HG03521 (cell line): ENCODE measurements around the gene PMF1.
A peak's percentile ranks its signal among the peaks of the same experiment; 100 is the strongest.
"Not testable (repeated sequence)": the region's sequence is repeated elsewhere in the genome, so short reads cannot be mapped to it uniquely, and the experiment has no call there.

Source experiments
- ATAC-seq: cut with Tn5 transposase; IDR thresholded peaks from one replicate; pipeline ENCODE4 v1.9.1; 2021; ENCODE audit warnings: mild to moderate bottlenecking, moderate library complexity; ENCODE audit not compliant: unreplicated experiment

PMF1 gene, protein sequence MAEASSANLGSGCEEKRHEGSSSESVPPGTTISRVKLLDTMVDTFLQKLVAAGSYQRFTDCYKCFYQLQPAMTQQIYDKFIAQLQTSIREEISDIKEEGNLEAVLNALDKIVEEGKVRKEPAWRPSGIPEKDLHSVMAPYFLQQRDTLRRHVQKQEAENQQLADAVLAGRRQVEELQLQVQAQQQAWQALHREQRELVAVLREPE

DNA sequence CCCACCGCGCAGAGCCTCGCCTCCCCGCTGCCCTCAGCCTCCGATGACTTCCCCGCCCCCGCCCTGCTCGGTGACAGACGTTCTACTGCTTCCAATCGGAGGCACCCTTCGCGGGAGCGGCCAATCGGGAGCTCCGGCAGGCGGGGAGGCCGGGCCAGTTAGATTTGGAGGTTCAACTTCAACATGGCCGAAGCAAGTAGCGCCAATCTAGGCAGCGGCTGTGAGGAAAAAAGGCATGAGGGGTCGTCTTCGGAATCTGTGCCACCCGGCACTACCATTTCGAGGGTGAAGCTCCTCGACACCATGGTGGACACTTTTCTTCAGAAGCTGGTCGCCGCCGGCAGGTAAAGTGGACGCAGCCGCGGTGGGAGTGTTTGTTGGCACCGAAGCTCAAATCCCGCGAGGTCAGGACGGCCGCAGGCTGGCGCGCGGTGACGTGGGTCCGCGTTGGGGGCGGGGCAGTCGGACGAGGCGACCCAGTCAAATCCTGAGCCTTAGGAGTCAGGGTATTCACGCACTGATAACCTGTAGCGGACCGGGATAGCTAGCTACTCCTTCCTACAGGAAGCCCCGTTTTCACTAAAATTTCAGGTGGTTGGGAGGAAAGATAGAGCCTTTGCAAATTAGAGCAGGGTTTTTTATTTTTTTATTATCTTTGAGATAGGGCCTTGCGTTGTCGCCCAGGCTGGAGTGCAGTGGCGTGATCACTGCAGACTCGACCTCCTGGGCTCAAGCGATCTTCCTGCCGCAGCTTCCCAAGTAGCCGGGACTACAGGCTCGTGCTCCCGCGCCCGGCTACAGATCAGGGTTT, at the start of gene PMF1:
Gene PMF1, plus strand, starts transcription at position 175 of the 811 bp plus-strand sequence. Its CDS starts 9 bp downstream, at position 184.
- peak; percentile 84 for ATAC-seq

DNA sequence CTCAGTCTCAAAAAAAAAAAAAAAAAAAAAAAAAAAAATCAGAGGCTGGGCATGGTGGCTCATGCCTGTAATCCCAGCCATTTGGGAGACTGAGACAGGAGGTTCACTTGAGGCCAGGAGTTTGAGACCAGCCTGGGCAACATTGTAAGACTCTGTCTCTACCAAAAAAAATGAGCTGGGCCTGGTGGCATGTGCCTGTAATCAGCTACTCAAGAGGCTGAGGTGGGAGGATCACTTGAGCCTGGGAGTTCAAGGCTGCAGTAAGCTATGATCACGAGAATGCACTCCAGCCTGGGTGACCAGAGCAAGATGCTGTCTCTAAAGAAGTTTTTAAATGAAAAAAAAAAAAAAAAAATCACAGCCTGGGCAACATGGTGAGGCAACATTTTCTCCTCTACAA, 49.1 kb upstream of the PMF1 start:
- no peak for ATAC-seq

DNA sequence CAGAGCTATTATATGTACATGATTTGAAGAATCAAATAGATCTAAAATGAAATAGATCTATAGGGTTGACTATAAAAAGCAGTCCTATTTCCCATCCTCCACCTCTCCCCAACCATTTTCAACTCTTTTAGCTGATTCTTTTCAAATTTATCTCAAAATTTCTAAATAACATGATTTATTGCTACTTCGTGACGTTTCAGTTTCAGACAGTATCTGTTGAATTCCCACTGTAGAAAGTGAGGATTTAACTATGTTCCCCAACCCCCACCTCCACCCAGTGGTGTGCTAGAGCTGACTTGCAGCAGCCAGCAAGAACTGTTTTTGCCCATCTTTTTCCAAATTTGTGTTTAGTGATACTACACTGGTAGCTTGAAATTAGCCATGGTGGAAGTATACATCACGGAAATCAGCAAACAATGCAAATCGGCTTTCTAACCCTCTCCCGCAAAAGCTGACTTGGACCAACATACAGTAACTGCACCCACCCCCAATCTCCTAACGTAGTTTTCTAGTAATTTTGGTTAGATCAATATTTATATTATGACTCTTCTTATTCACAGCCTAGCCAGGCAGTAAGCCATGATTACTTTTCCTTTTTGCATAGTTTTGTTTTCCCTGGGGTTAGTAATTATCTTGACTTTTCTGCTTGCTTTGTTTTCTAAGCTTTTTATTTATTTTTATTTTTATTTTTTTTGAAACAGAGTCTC, 48.5 kb upstream of the PMF1 start:
- ATAC-seq, result no peak

DNA sequence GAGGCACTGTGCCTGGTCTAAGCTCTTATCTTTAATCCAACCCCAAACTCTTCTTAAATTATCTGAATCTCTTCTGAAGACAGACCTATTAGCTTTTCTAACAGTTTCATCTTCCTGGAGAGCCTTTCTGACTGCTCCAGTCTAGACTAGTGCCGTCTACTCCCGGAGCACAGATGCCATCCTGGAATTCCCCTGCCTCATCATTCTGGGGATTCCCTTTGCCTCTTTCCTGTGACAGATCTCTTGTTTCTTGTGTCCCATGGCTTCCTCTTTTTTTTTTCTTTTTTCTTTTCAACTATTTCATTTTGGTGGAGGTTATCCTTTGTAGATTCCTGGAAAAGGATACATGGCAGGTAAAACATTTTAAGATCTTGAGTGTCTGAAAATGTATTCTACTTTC, 47.7 kb upstream of the PMF1 start:
- no peak for ATAC-seq

DNA sequence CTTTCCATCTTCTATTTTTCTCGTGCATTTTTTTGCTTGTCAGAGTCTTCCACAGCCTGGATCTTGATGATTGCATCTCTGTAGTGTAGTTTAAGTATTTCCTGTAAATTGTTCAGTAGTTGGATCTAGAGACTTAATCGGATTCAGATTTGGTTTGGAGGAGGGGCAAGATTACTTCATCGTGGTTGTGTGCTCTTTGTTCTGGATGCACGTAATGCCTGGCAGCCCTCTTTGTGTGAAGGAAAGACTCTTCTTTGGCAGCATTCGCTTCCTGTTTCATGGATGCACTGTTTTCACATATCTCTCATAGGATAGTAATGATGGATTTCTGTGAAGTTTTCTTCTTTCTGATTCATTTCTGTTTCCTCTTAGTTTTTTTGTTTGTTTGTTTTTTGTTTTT, 45.3 kb upstream of the PMF1 start:
- no peak for ATAC-seq

DNA sequence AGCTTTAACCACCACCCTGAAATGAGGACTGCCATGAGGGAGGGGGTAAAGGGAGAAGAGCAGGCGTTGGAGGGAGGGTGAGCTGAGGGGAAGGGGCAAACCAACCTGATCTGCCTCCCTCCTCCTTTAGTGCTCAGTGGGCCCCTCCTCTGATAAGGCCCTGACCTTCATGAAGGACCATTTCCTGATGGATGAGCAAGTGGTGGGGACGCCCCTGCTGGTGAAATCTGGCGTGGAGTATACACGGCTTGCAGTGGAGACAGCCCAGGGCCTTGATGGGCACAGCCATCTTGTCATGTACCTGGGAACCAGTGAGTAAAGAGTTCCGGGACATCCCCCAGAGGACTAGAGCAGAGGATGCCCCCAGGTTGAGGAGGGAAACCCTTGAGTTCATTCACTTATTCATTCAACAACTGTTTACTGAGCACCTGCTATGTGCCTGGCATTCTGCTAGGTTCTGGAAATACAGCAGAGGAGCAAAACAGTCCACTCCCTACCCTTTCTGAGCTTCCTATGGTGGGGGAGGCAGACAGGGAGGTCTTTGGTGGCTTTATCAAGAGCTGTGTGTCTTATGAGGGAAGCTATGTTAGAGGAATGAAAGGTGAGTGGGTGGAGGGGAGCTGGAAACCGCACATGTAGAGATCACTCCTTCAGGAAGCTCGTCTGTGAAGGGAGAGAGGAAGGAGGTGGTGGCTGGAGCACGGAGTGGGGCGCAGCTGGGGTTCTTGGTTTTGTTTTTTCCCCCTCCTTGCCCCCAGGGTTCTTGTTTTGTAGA, 39.9 kb upstream of the PMF1 start:
- no peak for ATAC-seq

DNA sequence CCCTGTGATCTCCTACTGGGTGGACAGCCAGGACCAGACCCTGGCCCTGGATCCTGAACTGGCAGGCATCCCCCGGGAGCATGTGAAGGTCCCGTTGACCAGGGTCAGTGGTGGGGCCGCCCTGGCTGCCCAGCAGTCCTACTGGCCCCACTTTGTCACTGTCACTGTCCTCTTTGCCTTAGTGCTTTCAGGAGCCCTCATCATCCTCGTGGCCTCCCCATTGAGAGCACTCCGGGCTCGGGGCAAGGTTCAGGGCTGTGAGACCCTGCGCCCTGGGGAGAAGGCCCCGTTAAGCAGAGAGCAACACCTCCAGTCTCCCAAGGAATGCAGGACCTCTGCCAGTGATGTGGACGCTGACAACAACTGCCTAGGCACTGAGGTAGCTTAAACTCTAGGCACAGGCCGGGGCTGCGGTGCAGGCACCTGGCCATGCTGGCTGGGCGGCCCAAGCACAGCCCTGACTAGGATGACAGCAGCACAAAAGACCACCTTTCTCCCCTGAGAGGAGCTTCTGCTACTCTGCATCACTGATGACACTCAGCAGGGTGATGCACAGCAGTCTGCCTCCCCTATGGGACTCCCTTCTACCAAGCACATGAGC, 36.1 kb upstream of the PMF1 start:
- ATAC-seq, result no peak

DNA sequence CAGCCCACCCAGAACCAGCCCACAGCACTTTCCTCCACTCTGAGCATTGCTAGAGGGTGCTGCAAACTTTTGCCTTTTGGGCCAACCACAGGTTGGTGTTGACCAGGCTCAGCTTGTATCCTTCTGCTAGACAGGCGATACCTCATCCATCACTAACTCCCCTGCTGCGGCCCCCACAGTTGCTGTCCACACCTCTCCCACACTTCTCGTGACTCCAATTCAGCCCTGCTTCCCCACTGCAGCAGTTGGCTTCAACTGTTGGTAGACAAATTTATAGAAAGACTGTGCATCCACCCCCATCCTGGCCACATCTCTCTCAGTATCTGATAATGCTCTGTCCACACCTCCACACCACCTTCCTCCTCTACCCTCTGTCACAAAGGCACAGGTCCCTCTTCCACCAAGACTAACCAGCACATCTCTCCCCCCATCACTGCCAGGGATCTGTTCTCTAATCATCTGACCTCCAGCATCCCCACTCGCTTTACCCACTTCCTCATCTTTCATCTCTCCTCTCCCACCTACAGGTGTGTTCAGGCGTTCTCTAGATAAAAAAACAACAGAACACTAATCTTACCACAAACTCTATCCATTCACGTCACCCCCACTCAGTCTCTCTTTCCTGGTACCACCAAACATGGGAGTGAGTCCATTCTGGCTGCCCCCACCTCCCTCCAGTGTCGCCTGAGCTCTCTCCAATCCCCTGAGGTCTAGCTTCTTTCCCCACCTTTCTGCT, 34.7 kb upstream of the PMF1 start:
- no peak for ATAC-seq

DNA sequence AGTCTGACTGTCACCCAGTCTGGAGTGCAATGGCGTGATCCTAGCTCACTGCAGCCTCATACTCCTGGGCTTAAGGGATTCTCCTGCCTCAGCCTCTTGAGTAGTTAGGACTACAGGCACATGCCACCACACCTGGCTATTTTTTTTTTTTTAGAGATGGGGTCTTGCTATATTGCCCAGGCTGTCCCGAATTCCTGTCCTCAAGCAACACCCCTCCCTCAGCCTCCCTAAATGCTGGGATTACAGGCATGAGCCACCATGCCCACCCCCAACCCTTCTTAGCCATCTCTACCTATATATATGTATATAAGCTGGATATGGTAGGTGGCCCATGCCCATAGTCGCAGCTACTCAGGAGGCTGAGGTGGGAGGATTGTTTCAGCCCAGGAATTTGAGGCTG, 32.3 kb upstream of the PMF1 start:
- ATAC-seq, result no peak

DNA sequence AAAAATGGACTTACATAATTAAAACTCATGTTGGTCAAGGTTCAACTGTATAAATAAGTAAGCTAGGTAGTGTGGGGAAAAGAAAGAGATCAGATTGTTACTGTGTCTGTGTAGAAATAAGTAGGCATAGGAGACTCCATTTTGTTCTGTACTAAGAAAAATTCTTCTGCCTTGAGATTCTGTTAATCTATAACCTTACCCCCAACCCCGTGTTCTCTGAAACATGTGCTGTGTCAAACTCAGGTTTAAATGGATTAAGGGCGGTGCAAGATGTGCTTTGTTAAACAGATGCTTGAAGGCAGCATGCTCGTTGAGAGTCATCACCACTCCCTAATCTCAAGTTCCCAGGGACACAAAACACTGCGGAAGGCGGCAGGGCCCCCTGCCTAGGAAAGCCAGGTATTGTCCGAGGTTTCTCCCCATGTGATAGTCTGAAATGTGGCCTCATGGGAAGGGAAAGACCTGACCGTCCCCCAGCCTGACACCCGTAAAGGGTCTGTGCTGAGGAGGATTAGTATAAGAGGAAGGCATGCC, 31.3 kb upstream of the PMF1 start:
- not testable (repeated sequence) for ATAC-seq

DNA sequence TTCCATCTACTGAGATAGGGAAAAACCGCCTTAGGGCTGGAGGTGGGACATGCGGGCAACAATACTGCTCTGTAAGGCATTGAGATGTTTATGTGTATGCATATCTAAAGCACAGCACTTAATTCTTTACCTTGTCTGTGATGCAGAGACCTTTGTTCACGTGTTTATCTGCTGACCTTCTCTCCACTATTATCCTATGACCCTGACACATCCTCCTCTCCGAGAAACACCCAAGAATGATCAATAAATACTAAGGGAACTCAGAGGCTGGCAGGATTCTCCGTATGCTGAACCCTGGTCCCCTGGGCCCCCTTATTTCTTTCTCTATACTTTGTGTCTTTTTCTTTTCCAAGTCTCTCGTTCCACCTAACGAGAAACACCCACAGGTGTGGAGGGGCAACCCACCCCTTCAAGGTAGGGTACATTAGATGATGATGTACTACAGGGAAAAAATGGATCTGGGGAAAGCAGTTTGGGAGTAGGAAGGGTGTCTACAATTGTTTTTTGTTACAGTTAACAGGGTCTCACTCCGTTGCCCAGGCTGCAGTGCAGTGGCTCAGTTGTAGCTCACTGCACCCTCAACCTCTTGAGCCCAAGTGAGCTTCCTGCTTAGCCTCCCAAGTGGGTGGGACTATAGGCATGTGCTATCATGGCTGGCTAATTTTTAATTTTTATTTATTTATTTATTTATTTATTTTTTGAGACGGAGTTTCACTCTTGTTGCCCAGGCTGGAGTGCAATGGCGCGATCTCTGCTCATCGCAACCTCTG, 30.6 kb upstream of the PMF1 start:
- ATAC-seq, result not testable (repeated sequence)

DNA sequence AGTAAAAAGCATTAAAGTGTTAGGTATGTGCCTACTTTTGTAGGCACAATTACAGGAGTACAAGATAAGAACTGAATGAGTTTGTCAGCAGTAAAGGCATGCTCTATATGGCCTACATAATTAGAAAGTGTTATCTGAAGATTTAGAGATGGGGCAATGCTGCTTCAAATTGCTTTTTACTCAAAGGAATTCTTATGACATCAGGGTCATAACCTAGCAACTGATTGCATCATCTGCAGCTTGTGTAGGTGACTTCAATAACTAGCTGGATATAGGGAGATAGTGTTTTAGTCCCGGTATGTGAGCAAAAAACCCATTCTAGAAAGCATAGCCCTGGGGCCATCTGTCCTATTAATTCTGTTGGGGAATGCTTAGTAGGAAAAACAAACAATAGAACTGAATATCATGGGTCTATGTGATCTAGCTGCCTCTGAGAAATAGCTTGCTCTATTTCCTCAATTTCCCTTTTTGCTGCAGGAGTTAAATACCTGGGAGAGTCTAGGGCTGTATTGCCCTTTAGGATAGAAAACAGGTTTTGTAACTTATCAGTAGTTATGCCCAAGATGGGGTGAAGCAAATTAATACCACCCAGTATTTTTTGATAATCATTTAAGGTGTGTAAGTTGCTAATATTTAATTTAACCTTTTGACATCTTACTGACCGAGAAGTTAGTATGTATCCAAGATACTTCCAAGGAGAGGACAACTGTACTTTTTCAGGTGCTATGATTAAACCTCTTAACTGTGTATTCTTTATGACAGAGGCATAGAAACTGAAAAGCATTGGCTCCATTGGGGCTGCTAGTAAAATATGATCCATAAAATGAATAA, 26.2 kb upstream of the PMF1 start:
- ATAC-seq, result not testable (repeated sequence)

DNA sequence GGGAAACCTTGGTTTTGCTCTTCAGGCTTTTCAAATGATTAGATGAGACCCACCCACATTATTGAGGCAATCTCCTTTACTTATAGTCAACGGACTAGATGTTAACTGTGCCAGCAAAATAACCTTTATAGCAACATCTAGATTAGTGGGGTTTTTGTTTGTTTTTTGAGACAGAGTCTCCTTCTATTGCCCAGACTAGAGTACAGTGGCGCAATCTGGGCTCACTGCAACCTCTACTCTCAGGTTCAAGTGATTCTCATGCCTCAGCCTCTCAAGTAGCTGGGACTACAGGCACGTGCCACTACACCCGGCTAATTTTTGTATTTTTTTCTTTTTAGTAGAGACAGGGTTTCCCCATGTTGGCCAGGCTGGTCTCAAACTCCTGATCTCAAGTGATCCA, 22.5 kb upstream of the PMF1 start:
- not testable (repeated sequence) for ATAC-seq

DNA sequence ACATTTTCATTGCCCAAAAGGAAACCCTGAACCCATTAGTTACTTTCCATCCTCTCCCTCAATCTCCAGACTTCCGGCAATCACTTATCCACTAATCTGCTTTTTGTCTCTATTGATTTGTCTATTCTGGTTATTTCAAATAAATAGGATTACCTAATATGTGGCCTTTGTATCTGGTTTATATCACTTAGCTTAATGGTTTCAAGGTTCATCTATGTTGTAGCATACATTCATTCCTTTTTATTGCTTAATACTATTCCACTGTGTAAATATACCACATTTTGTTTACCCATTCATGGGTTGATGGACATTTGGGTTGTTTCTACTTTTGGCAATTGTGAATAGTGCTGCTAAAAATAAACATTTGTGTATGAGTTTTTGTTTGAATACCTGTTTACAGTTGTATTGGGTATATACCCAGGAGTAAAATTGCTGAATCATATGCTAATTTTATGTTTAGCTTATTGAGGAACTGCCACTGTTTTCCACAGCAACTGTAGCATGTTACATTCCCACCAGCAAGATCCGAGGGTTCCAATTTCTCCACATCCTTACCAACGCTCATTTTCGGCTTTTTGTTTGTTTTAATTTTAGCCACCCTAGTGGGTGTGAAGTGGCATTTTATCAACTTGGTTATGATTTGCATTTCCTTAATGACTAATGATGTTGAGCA, 21.4 kb upstream of the PMF1 start:
- ATAC-seq, result no peak

DNA sequence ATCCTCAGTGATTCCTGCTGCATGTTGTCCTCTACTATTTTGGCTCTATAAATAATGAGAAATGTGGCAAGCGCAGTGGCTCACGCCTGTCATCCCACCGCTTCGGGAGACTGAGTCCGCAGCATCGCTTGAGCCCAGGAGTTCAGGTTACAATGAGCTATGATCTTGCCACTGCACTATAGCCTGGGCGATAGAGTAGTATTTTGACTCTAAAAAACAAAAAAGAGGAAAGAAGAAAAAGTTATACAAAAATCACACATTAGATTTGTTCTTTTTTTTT, 19.7 kb upstream of the PMF1 start:
- no peak for ATAC-seq

DNA sequence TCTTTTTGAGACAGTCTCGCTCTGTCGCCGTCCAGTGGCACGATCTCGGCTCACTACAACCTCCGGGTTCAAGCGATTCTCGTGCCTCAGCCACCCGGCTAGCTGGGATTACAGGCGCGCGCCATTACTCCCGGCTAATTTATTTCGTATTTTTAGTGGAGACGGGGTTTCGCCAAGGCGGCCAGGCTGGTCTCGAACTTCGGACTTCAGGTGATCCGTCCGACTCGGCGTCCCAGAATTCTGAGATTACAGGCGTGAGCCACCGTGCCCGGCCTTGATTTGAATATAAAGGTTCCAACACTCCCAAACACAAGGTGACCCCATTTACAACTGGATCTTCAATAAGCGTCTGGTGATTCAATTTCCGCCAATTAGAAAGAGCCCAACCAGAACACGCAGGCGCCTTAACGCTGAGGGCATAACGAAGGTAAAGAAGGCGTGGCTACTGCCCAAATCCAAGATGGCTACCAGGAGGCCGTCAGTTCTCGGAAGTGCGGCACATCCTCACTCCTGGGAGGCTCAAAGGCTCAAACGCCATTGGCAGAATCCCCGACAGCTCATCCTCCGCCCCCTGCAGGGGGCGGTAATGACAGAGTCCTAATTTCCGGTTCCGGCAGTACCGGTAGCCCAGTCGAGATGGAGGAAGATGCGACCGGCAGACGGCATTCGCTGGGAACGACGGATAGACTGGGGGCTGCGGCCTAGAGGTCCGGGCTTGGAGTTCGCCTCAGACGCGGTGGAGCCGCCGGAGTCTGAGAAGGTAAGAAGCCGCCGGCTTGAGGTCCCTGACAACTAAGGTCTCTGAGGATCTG, 19.1 kb upstream of the PMF1 start, which contains the start of gene SLC25A44:
Gene SLC25A44, plus strand, starts transcription at position 617 of the 812 bp plus-strand sequence. CDS start 5,744 bp downstream, outside the sequence.
- ATAC-seq, result peak; percentile 97

DNA sequence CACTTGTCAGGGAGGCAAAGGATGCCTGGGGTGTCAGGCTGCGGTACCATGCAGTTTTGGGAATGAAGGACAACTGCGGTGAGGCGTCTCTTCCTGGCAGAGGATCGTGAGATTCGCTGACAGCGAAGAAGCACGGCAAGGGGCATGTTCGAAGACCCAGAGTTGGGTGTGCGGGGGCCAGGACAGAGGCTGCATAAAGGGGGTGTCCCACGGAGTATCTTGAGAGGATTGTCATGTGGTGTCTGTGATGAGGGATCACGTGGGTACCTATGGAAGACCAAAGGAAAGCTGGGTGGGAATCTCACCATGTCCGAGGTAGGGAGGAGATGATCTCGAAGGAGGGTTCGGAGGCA, 18.5 kb upstream of the PMF1 start:
- ATAC-seq, result peak; percentile 5
